ENCODE data around the gene THOC5.

- TF ChIP-seq RAD21 (conservative IDR thresholded peaks at IDR 0.05): no peak
- no peak for TF ChIP-seq POLR2AphosphoS5 (IDR thresholded peaks at IDR 0.05)
- no peak for TF ChIP-seq CTCF (IDR thresholded peaks at IDR 0.05; ENCODE audit: poor library complexity, severe bottlenecking)
These were observed 35.1 kb downstream of the THOC5 start for GRCh38 chr22:29518427-29518826.
